ENCODE results near the gene AMT.
"Not testable (repeated sequence)": the region's sequence is repeated elsewhere in the genome, so short reads cannot be mapped to it uniquely, and the experiment has no call there.

AMT gene

DNA sequence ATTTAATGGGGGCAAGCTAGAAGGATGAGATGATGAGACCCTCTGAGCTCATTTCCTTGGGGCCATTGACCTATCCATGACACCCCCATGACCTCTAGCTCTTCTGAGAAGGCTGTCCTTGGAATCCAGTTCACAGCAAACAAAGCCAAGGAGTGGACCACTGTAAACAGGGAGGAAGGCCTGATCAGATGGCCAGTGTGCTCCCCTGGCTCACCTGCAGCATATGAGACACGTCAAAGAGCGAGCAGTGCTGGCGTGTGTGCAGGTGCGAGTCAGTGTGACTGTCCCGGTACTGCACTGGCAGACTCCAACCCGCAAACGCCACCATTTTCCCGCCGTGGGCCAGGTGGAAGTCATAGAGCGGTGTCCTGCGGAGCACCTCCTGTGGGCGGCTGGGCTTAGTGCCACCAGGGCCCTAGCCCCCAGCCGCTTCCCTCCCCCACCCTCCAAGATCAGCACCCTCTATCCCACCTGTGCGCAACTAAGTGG is 339 bp downstream of the AMT start:
- no peak for DNase-seq (ENCODE audit: low spot score)

DNA sequence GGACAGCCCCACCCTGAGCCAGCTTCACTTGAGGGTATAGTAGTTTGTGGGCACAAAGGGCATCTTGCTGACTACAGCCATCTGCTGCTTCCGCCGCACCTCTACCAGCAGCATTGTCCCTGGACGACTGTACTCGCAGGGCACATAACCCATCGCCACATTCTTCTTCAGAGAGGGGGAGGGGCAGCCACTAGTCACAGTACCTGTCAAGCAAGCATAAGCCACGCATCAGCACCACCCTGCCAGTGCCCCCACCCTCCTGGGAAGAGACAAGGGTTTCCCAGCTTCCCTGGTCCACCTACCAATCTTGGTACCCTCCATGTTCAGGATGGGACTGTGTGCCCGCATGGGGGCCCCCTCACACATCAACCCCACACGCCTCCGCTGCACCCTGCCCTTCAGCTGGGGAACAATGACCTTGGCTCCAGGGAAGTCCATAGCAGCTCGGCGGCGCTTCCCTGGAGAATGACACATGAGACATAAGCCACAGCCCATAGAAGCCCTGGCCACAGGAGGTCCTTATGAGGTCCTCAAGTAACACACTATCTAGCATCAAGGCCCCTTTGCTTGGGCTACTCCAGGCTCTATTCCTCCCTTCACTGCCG is 4.7 kb downstream of the AMT start:
- DNase-seq (ENCODE audit: low spot score) = no peak

DNA sequence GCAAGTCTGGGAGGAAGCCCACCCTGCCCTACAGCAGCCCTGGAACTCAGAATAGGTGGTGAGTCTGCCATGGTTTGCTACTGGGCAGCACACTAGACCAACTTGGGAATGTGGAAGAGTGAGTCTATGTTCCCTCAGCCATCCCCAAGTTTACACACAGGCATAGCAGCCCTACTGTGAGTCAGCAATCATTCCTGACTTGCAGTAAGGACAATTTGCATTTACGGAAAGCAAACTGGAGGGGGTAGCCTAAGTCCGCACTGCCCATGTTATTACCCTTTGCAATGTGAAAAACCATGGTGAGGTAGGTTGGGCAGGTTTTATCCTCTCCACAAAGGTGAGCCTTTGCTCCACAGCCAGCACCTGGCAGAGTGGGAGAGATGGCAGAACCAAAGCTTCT is 5.4 kb downstream of the AMT start:
- no peak for DNase-seq (ENCODE audit: low spot score)

DNA sequence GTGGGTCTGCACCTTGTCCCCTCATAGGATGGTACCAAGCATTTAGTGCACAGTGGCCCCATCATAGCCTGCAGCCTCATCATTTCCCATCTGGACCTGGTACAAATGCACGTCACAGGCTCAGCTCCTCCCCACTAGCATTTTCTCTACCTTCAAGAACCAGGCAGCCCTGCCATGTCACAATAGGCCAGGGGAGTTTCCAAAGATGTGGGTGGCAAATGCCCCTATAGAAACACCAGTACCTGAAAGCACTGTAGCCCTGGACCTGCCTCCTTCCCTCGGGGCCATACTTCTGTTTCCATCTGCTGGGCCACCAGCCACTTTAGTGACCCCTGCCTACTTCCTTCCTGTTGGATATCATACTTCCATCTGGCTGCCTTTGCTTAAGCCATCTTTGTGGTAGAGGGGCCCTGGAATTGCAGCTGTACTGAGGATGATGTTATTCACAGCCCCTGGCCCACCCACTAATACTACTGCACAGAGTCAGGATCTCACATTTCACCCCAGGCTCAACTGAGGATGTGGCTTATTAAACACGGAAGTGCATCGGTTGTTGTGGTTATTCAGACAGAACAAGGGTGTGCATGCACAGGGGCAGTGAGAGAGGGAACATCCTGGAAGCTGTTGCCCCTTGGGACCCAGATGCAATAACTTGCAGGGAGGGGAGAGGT is 6.2 kb downstream of the AMT start:
- no peak for DNase-seq (ENCODE audit: low spot score)

DNA sequence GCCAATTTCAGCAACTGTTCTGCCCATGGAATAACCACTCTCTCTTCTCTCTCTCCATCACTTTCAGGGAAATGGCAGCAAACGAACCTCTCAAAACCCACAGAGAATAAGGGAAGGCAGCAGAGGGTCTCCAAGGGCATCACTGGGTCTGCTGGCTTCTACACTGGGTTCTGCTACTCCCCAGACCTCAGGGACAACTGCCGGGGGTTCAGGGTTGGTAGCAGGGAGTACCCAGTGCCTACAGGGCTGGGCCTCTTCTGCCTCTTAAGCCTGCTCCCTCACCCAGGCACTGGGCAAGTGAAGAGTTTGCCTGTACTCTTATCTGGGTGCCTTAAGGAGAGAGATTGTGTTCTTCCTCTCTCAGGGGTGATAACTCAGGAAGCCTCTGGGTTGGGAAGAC is 7.5 kb downstream of the AMT start:
- no peak for DNase-seq (ENCODE audit: low spot score)

DNA sequence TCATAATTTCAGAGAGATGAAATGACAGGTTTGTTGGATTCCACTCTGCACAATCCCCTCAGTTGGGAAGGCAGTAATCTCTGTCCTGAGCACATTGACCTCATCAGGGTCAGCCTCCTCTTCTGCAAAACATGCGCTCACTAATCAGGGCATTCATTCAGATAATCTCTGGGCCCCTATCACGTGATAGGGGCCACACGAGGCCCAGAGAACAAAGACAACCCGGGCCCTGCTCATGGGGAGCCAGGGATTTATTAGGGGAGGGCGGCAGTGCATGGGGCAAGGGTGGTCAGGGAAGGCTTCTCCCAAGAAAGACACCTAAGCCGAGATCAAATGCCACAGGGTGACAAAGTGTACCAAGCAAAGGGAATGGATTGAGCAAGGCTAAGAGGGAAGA is 8.9 kb downstream of the AMT start:
- no peak for DNase-seq (ENCODE audit: low spot score)

DNA sequence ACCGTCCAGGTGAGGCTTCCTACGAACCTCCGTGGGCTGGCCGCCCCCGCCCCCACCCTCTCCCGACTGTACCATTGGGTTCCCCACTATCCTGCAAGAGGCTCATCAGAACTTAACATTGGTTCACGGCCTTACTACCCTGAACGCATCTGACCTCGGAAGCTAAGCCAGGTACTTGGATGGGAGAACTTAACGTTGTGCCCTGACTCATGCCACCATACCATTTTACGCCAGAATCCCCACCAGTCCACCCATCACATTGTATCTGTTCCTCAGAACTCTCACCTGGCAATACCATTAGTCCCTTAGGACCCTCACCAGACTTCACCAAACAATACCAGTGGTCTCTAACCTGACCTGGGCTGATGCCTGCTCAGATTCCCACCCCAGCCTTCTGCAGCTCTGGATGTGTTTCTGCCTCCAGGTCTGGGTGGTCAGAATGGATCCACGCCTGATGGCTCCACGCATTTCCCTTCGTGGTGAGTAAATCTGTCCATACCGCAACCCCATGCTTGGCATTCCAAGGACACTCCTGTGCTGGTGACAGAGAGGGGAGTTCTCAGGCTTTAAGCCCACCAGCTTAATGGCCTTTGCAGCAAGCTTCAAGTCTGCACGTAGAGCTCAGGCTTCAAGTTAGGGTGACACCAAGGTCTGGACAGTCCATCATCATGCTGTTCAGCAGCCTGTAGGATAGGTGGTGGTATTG is 9.5 kb downstream of the AMT start:
- no peak for DNase-seq (ENCODE audit: low spot score)

DNA sequence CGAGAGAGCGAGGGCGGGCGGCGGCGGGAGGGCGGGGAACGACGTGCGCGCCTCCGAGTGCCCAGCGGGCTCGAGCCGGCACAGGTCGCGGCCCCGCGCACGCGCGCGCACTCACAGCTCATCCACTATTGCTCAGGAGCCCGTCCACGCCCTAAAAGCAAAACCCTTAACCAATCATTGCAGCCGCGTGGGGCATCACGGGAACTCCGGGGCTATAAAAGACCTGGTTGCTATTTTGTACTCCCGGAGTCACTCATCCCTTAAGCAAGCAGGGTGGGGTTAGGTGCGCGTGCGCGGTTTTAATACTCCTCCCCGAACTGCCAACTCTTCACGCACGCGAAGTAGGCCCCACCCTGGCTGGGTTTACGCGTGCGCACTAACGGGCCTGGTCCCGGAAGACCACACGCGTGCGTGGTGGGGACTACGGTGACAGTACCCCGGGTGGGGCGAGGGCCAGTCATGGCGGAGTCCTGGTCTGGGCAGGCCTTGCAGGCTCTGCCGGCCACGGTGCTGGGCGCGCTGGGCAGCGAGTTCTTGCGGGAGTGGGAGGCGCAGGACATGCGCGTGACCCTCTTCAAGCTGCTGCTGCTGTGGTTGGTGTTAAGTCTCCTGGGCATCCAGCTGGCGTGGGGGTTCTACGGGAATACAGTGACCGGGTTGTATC is 10.2 kb downstream of the AMT start, which contains the start of the genes RHOA and TCTA:
RHOA (minus strand) TSS at position 9 of the 664 bp plus-strand sequence. CDS start 36,387 bp downstream, outside the sequence.
TCTA (plus strand) TSS at position 456 of the 664 bp plus-strand sequence; CDS start at position 460, 4 bp downstream.
- DNase-seq (ENCODE audit: low spot score) = peak; percentile 100

DNA sequence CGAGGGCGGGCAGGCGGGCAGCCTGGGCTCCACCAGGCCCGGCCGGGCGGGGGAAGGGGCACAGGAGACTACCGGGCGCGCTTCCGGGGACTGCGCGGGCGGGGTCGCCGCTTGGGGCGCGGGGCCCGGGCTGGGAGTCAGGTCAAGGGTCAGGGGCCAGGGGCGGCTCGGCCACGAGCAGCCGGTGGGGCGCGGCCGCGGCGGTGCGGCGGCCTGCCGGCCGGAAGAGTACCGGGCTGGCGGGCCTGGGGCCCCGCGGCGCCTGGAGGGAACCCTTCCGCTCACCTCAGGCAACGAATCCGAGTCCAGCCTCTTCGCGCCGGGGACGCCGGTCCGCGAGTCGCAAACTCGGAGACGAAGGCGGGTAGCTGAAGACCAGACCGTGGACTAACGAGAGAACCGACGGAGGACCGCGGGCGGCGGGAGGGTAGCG is 10.7 kb downstream of the AMT start:
- DNase-seq (ENCODE audit: low spot score) = no peak

DNA sequence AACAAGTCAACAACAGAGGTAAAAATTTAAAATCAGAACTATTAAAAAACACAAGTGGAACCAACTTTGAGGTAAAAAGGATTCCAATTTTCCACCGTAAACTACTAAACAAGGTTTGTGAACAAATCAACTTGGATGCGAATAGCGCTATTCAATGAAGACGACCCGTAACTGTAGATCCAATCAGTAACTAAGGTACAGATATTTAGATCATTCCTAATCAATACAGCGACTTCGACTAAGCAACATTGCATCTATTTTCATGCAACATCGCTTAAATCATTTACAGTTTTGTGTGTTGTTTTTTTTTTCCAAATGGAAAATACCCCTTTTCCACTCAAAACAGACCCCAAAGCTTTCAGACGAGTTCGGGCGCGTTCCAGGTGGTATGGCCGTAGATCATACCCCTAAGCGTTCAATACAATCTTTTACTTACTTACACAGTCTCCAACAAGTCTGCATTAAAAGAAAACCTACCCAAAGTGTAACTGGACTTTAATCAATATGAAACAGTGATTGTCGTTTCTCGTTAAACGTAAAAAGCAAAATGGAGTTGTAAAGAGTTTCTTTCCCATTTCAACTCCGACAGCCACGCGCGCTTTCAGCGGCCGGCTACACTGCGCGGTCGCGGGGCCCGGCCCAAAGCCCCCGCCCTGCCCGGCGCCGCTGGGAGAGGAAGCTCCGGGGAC is 11.3 kb downstream of the AMT start:
- DNase-seq (ENCODE audit: low spot score) = no peak

DNA sequence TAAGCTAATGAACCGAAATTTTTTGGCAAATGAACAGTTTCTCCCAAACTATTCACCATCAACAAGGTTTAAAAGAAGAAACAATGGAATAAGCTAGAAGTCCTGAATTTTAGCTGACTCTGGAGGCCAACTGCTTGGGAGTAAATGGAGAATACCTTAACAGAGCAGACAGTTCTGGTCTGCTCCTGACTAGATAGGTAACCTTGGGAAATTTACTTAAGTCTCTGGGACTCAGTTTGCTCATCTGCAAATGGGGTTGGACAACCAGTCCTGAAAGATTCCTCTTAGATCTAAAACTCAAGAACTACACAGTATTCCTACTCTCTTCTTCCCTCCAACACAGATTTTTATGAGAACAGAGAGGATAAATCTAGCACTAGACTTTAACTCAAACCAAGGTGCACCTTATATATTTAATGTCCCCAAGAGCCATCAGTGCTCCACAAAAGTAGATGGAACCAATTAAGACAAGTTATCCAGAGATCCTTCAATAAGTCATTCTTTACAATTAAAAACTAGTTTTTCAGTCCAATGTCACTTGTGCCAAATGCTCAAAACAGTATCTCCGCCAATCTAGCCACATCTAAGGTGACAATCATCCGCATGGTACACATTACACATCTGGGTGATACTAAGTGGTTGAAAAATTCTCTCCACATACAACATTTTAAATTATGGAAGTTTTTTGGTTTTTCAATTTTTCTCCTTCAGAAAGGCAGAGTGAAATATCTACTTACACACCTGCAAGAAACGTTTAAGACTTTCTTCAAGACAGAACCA is 12.0 kb downstream of the AMT start:
- no peak for DNase-seq (ENCODE audit: low spot score)

DNA sequence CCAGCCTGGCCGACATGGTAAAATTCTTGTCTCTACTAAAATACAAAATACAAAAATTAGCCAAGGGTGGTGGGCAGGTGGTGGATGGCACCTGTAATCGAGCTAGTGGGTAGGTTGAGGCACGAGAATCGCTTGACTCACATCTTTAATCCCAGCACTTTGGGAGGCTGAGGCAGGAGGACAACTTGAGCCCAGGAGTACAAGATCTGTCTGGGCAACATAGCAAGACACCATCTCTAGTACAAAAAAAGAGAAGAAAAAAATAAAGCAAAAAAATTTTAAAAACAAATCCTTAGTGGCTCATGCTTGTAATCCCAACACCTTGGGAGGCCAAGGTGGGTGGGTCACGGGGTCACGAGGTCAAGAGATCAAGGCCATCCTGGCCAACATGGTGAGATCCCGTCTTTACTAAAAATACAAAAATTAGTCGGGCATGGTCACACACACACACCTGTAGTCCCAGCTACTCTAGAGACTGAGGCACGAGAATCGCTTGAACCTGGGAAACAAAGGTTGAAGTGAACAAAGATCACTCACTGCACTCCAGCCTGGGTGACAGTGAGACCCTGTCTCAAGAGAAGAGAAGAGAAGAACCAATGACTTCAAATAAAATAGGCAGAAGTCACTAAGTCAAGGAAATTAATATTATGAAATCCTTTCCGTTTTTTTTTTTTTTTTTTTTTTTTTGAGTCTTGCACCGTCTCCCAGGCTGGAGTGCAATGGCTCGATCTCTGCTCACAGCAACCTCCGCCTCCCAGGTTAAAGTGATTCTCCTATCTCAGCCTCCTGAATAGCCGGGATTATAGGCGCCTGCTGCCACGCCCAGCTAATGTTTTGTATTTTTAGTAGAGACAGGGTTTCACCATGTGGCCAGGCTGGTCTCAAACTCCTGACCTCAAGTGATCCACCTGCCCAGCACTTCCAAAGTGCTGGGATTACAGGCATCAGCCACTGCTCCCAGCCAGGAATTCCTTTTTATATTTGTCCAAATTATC is 15.4 kb downstream of the AMT start:
- no peak for DNase-seq (ENCODE audit: low spot score)

DNA sequence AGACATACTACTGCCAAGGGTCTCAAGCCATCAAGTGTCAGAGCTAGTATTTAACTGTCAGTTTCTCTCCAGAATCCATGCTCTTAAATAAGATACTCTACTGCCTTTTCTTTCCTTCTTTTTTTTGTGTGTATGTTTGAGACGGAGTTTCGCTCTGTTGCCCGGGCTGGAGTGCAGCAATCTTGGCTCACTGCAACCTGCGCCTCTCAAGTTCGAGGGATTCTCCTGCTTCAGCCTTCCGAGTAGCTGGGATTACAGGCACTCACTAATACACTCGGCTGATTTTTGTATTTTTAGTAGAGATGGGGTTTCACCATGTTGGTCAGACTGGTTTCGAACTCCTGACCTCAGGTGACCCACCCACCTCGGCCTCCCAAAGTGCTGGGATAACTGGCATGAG is 16.7 kb downstream of the AMT start:
- DNase-seq (ENCODE audit: low spot score) = not testable (repeated sequence)

DNA sequence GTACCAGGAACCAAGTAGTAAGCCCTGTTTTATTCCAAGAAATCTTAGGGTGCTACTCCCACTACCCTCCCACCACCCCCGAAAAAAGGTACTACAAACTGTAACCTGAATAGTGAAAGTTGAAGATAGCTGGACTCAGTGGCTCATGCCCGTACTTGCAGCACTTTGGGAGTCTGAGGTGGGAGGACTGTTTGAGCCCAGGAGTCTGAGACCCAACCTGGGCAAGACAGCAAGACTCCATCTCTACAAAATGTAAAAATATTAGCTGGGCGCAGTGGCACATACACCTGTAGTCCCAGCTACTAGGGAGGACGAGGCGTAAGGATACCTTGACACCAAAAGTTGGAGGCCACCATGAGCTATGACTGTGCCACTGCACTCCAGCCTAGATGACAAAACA is 18.4 kb downstream of the AMT start:
- no peak for DNase-seq (ENCODE audit: low spot score)

DNA sequence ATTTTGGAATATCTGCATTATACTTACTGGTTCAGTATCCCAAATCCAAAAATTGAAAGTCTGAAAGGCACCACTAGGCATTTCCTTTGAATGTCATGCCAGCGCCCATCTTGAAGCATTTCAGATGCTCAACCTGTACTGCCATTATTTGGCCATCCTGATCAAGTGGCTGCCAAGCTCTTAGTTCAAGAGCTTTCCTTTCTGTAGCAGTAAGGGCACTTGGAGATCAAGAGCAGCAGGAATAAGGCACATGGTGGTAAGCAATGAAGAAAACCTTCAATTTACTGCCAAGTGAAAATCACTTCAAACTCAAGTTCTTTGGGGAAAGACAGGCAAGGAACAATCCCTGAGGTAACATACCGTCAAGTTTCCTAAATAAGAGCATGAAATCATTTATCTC is 20.5 kb downstream of the AMT start:
- no peak for DNase-seq (ENCODE audit: low spot score)

DNA sequence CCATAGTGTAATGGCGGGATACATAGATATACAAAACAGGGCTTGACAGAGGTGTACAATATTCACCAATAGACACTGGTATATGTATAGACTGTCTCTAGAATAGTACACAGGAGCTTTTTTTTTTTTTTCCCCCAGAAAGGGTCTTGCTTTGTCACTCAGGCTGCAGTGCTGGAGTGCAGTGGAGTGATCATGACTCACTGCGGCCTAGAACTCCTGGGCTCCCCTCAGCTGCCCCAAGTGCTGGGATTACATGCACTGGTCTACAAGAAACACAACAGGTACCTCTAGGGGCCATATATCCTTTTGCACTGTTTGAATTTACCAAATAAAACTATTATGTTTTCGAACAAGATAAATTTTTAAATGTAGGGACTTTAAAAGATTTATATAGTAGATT is 22.8 kb downstream of the AMT start:
- DNase-seq (ENCODE audit: low spot score) = no peak

DNA sequence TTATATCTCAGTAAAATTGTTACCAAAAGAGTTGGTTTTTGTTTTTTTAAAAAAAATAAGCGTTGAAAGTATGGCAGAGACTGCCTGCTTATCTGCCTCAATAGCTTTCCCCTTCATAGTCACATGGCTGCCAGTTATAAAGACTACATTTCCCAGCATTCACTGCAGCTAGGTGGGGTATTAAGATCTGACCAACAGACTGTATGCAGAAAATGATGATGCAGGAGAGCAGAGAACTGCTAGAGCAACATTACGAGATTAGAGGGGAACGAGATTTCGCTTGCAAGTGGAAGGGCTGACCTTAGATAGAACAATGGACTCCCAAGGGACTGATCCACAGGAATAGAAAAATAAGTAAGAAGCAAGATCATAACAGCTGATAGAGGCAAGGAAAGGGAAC is 24.8 kb downstream of the AMT start:
- DNase-seq (ENCODE audit: low spot score) = no peak

DNA sequence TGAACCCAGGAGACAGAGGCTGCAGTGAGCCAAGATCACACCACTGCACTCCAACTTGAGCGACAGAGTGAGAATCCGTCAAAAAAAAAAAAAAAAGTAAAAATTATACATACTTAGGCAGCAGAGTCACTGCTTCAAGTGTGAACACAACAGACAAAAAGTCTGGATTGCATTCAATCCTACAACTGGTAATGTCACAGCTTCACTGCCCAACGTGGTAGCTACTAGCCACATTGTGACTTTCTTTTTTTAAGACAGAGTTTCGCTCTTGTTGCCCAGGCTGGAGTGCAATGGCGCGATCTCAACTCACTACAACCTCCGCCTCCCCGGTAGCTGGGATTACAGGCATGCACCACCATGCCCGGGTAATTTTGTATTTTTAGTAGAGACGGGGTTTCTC is 31.0 kb downstream of the AMT start:
- DNase-seq (ENCODE audit: low spot score) = not testable (repeated sequence)

DNA sequence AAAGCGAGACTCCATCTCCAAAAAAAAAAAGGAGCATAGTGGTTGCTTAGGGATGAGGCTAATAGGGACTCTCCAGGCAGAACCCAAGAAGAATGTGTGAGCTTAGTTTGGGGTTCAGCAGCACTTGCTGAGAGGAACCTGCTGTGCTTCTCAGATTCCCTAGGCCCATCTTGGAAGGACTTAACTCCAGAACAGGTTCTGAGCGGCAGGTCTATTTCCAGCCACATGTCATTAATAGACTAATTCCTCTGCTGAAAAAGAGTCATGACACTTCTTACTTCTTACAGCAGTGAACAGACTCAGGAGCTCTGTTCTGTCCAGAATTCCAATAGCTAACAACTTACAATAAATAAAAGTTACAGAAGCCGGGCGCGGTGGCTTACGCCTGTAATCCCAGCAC is 33.0 kb downstream of the AMT start:
- no peak for DNase-seq (ENCODE audit: low spot score)

DNA sequence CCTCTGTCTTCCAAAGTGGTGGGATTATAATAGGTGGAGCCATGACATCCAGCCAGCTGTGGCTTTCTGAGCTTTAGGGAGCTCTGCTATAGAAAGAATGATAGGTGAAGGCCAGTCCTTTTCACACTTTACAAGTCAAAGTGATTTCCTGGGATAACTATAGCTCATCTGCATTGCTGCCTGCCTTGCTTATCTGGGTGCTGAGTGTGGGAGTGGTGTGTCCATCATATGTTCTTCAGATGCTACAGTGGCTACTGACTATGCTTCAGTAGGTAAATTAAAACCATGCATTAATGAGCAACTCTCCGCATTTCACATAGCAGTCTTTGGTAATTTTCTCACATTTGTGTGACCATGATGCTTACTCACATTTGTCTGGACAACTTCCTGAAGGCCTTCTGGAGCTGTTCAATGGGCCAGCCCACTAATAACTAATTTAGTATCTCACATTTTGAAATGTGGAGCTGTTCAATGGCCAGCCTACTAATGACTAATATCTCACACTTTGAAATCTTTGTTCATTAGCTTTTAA is 33.9 kb downstream of the AMT start:
- DNase-seq (ENCODE audit: low spot score) = no peak

All from COLO829 (cell line).